Measurements from ENCODE around the gene EPHB1. TPM values are rescaled to one million over a fixed set of nuclear protein-coding genes. Genes with fewer than 3 reads are reported as not detected.

The EPHB1 gene
- total RNA-seq, 4 donors from 2014 or later = 0.16 to 1.5 (median 0.59) TPM

DNA sequence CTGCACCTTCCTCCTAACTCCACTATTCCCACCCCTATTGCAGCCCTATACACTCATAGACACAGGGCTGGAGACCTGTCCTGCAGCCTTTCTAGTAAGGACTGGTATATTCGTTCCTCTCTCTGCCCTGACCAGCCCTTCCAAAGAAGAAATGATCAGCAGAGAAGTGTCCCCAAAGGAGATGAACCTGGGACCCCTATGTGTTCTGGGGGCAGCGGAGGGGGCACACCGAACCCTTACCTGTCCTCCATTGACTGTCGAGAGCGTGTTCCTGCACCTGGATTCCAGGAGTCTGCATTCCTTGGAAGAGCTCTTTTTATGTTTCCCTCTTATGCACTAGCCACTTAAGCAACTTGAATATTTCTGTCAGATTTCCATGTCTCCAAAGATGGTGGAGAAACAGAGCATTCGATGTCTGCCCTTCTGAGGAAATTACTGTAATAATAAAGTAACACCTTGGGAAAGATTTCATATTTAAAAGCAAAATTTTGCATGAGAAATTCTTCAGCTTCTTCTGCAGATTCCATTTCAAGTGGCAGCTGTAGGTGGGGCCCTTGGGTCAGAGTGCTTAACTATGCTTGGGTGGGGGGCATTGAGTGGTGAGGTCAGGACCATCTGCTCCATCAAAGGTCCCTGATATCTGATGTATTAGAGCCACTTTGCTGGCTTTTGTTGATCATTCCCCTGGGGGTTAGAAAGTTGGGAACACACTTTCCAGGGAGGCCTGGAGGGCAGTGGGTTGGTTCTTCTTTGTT is 6.3 kb downstream of the EPHB1 start:
- TF ChIP-seq, protein P1, sequence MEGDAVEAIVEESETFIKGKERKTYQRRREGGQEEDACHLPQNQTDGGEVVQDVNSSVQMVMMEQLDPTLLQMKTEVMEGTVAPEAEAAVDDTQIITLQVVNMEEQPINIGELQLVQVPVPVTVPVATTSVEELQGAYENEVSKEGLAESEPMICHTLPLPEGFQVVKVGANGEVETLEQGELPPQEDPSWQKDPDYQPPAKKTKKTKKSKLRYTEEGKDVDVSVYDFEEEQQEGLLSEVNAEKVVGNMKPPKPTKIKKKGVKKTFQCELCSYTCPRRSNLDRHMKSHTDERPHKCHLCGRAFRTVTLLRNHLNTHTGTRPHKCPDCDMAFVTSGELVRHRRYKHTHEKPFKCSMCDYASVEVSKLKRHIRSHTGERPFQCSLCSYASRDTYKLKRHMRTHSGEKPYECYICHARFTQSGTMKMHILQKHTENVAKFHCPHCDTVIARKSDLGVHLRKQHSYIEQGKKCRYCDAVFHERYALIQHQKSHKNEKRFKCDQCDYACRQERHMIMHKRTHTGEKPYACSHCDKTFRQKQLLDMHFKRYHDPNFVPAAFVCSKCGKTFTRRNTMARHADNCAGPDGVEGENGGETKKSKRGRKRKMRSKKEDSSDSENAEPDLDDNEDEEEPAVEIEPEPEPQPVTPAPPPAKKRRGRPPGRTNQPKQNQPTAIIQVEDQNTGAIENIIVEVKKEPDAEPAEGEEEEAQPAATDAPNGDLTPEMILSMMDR (IDR thresholded peaks at IDR 0.05; ENCODE audit: low read depth) = no peak

- TF ChIP-seq, protein P1 (IDR thresholded peaks at IDR 0.05; ENCODE audit: low read depth) = no peak
Measured at GRCh38 chr3:134802428-134803050, 7.5 kb downstream of the EPHB1 start.

DNA sequence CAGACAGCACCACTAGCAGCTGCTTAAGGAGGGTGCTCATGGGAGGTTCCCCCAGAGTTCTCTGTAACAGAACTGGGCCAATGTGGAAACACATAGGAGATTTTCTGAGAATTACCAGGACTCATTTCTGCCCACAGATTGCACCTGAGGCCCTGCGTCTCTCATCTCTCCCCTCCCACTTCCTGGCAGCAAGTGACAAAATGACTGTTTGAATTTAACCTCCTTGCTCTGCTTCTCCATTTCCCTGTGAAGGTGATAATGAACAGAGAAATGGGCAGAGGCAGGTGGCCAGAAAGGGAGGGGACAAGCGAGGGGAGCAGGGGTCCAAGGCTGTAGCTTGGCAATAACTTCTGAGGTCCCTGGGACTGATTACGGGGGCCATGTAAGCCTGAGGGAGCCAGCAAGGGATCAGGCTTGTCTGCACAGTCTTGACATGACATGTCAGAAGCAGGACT is 8.0 kb downstream of the EPHB1 start:
- TF ChIP-seq, protein P1 (IDR thresholded peaks at IDR 0.05; ENCODE audit: low read depth) = no peak

DNA sequence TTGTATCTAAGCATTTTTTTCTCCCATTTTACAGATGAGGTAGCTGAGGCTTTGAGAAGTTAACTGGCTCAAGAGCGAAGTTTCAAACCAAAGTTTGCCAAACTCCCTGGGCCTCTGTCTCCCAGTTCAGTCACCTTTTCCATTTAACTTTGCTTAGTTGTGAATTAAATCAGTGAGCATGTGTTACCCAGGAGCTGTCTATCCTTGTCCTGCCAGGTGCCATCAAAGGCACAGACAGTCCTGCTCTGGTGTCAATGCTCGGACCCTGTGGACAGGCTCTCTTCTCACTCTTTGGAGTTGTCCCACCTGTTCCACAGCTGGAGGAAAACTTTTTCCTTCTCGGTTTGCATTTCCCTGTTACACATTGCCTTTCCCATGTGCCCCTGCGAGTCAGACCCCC is 8.6 kb downstream of the EPHB1 start:
- TF ChIP-seq, protein P1 (IDR thresholded peaks at IDR 0.05; ENCODE audit: low read depth) = no peak

DNA sequence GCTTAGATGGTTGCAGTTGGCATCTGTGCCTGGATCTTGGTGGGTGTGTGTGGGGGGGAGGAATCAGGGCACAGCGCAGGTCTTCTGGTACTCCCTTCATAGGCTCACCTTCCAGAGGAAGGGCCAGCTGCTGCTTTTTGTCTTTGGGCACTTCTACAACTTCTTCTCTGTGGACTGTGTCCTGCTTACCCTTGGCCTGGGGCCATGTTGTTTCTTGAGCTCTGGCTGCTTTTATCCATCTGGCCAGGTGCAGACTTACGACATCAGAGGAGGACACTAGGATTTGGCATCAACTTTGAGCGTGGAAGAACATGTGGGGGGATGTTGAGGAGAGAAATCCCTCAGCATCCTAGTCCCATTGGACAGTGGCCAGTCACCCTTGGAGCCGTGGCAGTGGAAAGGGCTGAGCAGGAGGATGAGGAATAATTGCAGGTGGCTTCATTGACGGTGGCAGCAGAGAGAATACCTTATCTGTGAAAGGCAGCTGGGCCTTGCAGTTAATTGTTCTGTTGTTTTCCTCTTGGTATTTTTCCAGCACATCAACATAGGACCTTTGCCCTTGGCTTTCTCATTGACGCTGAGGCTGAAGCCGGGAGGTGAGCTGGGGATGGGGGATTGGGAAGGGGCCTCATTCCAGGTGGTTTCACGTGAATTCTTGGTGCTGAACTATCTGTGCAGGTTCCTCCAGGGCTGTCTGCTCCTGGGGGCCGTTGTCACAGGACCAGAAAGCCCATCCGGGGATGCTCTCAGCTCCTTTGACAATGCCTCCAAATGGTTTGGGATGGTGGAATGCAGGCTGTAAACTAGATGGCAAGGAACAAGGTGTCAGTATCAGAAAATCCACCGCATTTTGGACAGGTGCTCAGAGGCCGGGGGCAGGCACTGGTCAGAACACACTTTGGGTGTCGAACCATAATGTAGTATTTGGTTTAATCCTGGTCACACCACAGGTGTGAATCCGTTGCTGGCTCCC is 9.7 kb downstream of the EPHB1 start:
- TF ChIP-seq, protein P1 (IDR thresholded peaks at IDR 0.05; ENCODE audit: low read depth) = no peak

DNA sequence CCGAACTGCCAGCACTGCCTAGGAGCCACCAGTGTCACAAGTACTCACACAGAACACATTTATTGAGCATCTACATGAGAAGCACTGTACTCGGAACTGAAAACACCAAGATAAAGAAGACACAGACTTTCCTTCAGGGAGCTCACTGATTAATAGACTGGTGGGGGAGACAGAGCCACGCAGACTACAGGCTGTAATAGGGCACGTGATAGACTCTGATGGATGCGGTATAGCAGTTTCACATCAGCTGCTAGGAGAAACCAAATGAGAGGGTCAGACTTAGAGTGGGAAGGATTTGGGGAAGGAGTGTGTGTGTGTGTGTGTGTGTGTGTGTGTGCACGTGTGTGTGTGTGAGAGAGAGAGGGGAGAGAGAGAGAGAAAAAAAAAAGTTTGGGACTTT is 12.1 kb downstream of the EPHB1 start:
- TF ChIP-seq, protein P1 (IDR thresholded peaks at IDR 0.05; ENCODE audit: low read depth) = no peak

Data from subcutaneous adipose tissue (tissue), 4 donors.